Subcutaneous abdominal adipose tissue (tissue), 5 donors: ENCODE data around the gene TNXB.
"Not testable (repeated sequence)": the region's sequence is repeated elsewhere in the genome, so short reads cannot be mapped to it uniquely, and the experiment has no call there.

Source experiments
- H3K27ac ChIP-seq: one replicate; pipeline ENCODE4 v1.7.0; 2013; ENCODE audit warnings: low read depth, mild to moderate bottlenecking, inconsistent platforms, low read length, moderate library complexity
- H3K27me3 ChIP-seq, 5 donors: one replicate each; pipeline ENCODE4 v1.7.0; 2013; ENCODE audit warnings: low read length in 5 of 5, inconsistent platforms in 1 of 5; ENCODE audit not compliant: control insufficient read depth in 5 of 5, insufficient read depth in 4 of 5
- H3K36me3 ChIP-seq, 5 donors: one replicate each; pipeline ENCODE4 v1.7.0; 2013; ENCODE audit warnings: low read length in 5 of 5; ENCODE audit not compliant: control insufficient read depth in 5 of 5, insufficient read depth in 5 of 5
- H3K4me1 ChIP-seq, 5 donors: one replicate each; pipeline ENCODE4 v1.7.0; 2013; ENCODE audit warnings: low read length in 5 of 5, mild to moderate bottlenecking in 3 of 5, moderate library complexity in 1 of 5; ENCODE audit not compliant: control insufficient read depth in 5 of 5, insufficient read depth in 5 of 5
- H3K4me3 ChIP-seq, 5 donors: one replicate each; pipeline ENCODE4 v1.7.0; 2013; ENCODE audit warnings: low read length in 5 of 5, low read depth in 1 of 5
- H3K9ac ChIP-seq, 5 donors: one replicate each; pipeline ENCODE4 v1.7.0; 2013; ENCODE audit warnings: low read length in 5 of 5, mild to moderate bottlenecking in 4 of 5, moderate library complexity in 3 of 5
- H3K9me3 ChIP-seq, 5 donors: one replicate each; pipeline ENCODE4 v1.7.0; 2013; ENCODE audit warnings: low read length in 5 of 5; ENCODE audit not compliant: control insufficient read depth in 5 of 5
- donor health status: healthy.
- donor health status: healthy.
- donor health status: healthy.
- donor health status: healthy.
- donor health status: healthy.

TNXB gene

DNA sequence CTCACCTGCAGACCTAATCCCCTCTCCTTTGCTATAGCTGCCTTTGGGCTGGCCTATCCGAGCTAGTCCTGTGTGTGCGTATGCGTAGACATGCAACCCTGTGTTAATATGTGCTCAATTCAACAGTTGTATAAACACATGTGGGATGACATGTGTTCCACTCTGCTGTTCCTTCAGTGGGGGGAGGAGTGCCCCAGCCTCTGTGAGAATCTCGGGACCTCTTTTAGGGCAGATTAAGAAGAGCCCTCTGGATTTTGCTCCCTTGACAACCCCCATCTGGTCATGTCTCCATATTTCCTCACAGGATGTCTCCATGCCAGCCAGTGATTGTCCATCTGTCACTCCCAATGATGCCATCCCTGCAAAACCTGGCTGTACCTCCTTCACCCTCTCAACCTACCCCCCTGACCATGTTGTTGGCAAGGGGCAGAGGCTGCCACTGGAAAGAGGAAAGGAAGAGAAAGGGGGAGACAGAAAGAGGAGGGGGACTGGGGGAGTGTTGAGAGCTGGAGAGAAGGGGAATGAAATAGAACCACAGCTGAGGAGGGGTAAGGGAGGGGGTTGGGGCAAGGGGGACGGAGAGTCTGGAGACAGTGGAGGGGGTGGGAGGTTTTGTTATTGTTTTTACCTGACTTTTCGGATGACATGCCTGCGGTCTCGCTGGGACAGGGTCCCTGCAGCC, 42.2 kb upstream of the TNXB start:
- H3K4me1 ChIP-seq = peaks cover 0 to 55% (median 52%) of the 10 kb centered on the region in 5 donors
- H3K4me3 ChIP-seq = peak overlapping the region in 2 of 5 donors; percentile 25 to 47
- peaks cover 3 to 19% (median 8%) of the 10 kb centered on the region in 5 donors for H3K27me3 ChIP-seq
- peaks cover 0 to 5% (median 3%) of the 10 kb centered on the region in 5 donors for H3K36me3 ChIP-seq
- H3K9ac ChIP-seq = no peak overlapping the region
- no peaks in the 10 kb centered on the region for H3K9me3 ChIP-seq
- H3K27ac ChIP-seq = no peak overlapping the region

DNA sequence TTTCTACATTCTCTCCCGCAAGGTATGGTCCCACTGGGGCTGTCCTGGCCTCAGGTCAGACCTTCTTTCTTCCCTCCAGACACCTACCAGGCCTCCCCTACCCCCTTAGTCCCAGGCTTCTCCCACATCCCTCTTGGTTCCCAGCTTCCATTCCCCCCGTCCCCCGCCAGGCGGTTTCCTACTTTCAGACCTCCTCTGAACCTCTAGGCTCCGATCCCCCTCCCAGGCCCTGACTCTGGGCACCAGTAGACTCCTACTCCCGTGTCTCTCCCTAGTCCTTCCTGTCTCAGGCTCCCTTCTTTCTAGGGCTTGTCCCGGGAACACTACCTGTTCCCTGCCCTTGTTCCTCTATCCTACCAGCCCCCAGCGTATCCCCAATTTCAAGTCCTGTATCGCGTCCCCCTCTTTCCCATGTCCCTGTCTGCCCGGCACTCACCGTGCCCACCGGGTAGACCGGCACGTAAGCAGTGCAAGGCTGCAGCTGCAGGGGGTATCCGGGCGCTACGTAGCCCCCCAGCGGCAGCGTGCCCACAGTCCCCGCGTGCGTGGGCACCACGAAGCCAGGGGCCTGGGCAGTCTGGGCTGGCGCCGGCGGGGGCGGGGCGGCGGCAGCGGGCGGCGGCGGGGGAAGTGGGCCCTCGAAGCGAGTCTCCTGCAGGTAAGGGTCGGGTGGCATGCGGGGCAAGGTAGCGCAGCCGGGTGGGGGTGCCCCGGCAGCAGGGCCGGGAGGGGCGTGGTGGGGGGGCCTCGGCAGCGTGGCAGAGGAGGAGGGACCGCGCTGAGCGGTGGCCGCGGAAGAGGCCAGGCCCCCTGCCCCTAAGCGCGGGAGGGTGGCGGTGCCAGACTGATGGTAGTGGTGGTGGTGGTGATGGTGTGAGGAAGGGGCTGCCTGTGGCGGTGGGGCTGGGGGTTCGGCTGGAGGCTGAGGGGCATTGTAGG, 41.1 kb upstream of the TNXB start:
- H3K9me3 ChIP-seq = no peaks in the 10 kb centered on the region
- H3K27me3 ChIP-seq = peaks cover 3 to 19% (median 8%) of the 10 kb centered on the region in 5 donors
- peaks cover 0 to 48% (median 46%) of the 10 kb centered on the region in 5 donors for H3K4me1 ChIP-seq
- no peak overlapping the region for H3K27ac ChIP-seq
- no peaks in the 10 kb centered on the region for H3K36me3 ChIP-seq
- H3K9ac ChIP-seq = no peak overlapping the region
- no peak overlapping the region for H3K4me3 ChIP-seq

DNA sequence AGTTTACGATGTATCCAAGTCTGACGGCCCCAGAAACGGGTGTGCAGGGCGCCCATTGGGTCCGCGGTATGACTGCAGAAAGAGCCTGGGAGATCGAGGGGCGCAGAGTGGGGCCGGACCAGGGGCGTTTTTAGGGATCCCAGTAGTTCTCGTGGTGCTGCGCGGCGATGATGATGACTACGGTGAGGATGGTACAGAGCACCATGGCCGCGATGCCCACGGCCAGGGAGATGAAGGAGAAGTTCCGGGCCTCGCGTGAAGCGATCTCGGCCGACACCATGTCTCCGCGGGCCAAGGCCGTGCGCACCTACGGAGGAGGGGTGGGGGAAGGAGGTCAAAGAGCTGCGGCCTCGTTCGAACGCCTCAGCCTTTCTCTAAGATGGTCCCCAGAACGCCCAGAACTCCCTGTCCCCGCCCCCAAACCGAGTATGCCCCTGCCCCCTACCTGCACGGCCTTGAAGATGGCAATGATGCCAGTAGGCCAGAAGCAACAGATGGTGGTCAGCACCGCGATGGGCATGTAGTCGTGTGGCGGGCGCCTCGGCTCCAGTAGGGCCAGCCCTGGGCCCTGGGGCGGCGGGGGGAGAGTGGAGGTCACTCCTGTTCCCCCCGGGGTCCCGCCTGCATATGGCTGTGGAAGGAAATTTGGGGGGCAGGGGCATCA, 40.1 kb upstream of the TNXB start:
- no peak overlapping the region for H3K27ac ChIP-seq
- peak overlapping the region in 1 of 5 donors; percentile 25 for H3K9ac ChIP-seq
- H3K4me3 ChIP-seq = peak overlapping the region; percentile 58 to 69 (median 59)
- peaks cover 3 to 19% (median 8%) of the 10 kb centered on the region in 5 donors for H3K27me3 ChIP-seq
- no peaks in the 10 kb centered on the region for H3K9me3 ChIP-seq
- H3K4me1 ChIP-seq = peaks cover 0 to 38% (median 36%) of the 10 kb centered on the region in 5 donors
- H3K36me3 ChIP-seq = no peaks in the 10 kb centered on the region

DNA sequence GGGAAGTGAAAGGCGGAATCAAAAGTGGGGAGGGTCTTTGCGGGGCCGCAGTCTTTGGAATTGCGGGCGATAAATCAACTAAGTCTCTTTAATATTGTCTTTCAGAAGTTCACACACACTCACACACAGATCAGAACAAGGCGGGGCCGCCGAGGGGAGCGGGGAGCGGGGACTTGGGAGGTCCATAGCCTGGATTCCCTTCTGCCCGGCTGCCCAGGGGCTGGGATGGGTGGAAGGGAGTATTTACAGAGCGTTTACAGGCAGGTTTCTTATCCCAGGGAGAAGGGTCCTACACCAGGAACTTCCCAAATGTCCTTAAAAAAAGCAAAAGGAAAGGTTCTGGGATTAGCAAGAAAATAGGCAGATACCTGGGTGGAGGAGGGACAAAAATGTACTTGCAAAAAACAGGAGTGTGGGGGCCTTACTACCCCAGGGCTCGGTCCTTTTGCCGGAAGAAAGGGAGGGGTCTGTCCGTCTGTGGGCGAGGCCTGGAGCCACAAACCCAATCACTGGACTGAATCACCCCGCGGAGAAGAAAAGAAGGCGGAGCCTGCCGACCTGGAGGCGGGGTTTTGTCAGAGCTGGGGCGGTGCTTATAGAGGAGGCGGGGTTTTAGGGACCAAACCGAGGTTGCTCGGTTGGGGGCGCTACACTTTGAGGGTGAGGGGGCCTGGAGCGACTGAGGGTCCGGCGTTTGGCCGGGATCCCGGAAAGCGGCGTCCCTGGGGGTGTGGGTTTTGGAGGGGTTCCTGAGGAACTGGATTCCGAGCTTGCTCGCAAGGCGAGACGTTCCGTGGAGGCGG, 39.4 kb upstream of the TNXB start:
- Histone ChIP-seq H3K9me3 (no peaks in the 10 kb centered on the region), H3K4me1 (peaks cover 0 to 31% (median 31%) of the 10 kb centered on the region in 5 donors), H3K9ac (peak overlapping the region in 4 of 5 donors; percentile 1 to 69 (median 40)), H3K4me3 (peak overlapping the region; percentile 58 to 72 (median 63)), H3K27ac (no peak overlapping the region), H3K36me3 (no peaks in the 10 kb centered on the region), H3K27me3 (peaks cover 3 to 19% (median 8%) of the 10 kb centered on the region in 5 donors)

GRCh38 chr6:32147401-32148132, 38.4 kb upstream of the TNXB start:
- Histone ChIP-seq H3K4me3 (peak overlapping the region in 1 of 5 donors; percentile 63), H3K9me3 (no peaks in the 10 kb centered on the region), H3K27me3 (peaks cover 3 to 19% (median 8%) of the 10 kb centered on the region in 5 donors), H3K36me3 (no peaks in the 10 kb centered on the region), H3K27ac (no peak overlapping the region), H3K9ac (peak overlapping the region in 1 of 5 donors; percentile 69), H3K4me1 (peaks cover 0 to 22% (median 21%) of the 10 kb centered on the region in 5 donors)

DNA sequence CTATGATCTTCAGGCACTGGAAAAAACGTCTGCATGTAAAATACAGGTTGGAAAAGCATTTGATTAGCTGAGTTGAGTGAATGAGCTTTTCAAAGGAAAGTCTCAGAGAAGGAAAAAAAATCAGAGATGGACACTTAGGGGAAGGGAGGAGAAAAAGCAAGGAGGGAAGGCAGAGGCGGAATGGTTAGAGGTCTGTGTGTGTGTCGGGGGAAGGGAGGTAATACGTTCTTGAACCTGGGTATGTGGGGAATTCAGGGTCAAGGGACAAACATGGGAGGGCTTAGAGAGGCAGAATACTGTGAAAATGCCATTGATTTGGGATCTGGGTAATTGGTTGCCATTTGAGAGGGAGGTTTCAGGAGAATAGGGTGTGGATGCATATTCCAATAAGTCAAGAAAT, 37.5 kb upstream of the TNXB start:
- H3K27ac ChIP-seq = no peak overlapping the region
- H3K4me1 ChIP-seq = peaks cover 0 to 15% (median 14%) of the 10 kb centered on the region in 5 donors
- H3K36me3 ChIP-seq = no peaks in the 10 kb centered on the region
- no peaks in the 10 kb centered on the region for H3K9me3 ChIP-seq
- no peak overlapping the region for H3K4me3 ChIP-seq
- H3K9ac ChIP-seq = no peak overlapping the region
- H3K27me3 ChIP-seq = peaks cover 3 to 22% (median 8%) of the 10 kb centered on the region in 5 donors

DNA sequence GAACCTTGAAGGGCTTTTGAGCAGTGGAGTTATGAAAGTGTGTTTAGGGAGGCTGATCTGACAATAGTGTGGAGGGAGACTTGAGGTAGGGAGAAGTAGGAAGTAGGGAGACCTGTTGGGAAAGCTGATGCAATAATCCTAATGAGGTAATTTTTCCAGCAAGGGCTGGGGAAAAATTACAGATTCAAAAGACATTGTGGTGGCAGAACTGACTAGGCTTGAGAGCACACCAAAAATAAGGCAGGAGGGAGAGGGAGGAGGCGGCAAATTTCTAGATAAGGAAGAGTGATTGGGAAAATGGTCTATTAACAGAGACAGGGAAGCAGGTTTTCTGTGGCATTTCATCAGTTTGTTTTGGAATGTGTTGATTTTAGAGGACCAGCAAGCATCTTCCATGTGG, 37.1 kb upstream of the TNXB start:
- H3K9ac ChIP-seq = no peak overlapping the region
- no peak overlapping the region for H3K4me3 ChIP-seq
- no peaks in the 10 kb centered on the region for H3K36me3 ChIP-seq
- H3K27me3 ChIP-seq = peaks cover 3 to 19% (median 8%) of the 10 kb centered on the region in 5 donors
- peaks cover 0 to 15% (median 14%) of the 10 kb centered on the region in 5 donors for H3K4me1 ChIP-seq
- no peak overlapping the region for H3K27ac ChIP-seq
- H3K9me3 ChIP-seq = no peaks in the 10 kb centered on the region

DNA sequence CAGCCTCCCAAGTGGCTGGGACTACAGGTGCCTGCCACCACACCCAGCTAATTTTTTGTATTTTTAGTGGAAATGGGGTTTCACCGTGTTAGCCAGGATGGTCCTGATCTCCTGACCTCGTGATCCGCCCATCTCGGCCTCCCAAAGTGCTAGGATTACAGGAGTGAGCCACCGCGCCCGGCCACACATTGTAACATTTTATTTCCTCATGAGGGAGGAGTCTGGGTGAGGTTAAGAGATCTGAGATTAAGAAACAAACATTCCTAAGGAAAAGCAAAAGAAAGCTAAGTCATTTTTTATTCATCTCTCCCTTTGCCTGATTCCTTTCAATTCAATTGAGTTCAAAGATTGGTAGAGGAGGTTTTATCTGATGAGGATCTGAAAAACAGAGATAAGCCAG, 35.1 kb upstream of the TNXB start:
- H3K9me3 ChIP-seq, H3K27me3 ChIP-seq, H3K9ac ChIP-seq, H3K4me3 ChIP-seq, H3K27ac ChIP-seq, H3K36me3 ChIP-seq: not testable (repeated sequence)
- peaks cover 2 to 20% (median 17%) of the 10 kb centered on the region in 5 donors for H3K4me1 ChIP-seq
